Tibial nerve (tissue), 4 donors: Measurements from ENCODE around the gene MELK. TPM values are rescaled to one million over a fixed set of nuclear protein-coding genes. Genes with fewer than 3 reads are reported as not detected.
A peak's percentile ranks its signal among the peaks of the same experiment; 100 is the strongest.

ENCODE experiments used
- DNase-seq, 2 donors: peaks; one replicate each; pipeline ENCODE4 v3.0.0-alpha.2; 2019; ENCODE audit warnings: low spot score in 2 of 2
- H3K27ac ChIP-seq, 4 donors: fragments of 200-600 bp; sonication (generic) in 3 of 4; one replicate each; pipeline ENCODE4 v1.5.1; 2017 to 2019; ENCODE audit warnings: mild to moderate bottlenecking in 1 of 4
- H3K27me3 ChIP-seq, 2 donors: fragments of 200-600 bp; sonication (generic) in 1 of 2; one replicate each; pipeline versions ENCODE4 v1.5.1 to v1.6.0; 2017 to 2019
- H3K36me3 ChIP-seq, 3 donors: fragments of 200-600 bp; sonication (generic); one replicate each; pipeline ENCODE4 v1.5.1; 2018 to 2019
- H3K4me1 ChIP-seq, 4 donors: fragments of 200-600 bp; sonication (generic) in 3 of 4; one replicate each; pipeline ENCODE4 v1.5.1; 2017 to 2019
- H3K4me3 ChIP-seq, 4 donors: fragments of 200-600 bp; sonication (generic) in 3 of 4; one replicate each; pipeline ENCODE4 v1.5.1; 2017 to 2019; ENCODE audit warnings: mild to moderate bottlenecking in 1 of 4, moderate library complexity in 1 of 4
- H3K9me3 ChIP-seq, 4 donors: fragments of 200-600 bp; sonication (generic) in 3 of 4; one replicate each; pipeline ENCODE4 v1.5.1; 2017 to 2019
- EP300 ChIP-seq, 2 donors: sonication (generic); formaldehyde crosslinking; IDR thresholded peaks; one replicate each; pipeline ENCODE4 v1.6.1; 2017; ENCODE audit warnings: antibody characterized with exemption in 2 of 2, mild to moderate bottlenecking in 1 of 2
- POLR2A ChIP-seq, 2 donors: fragments of 450-650 bp; IDR thresholded peaks; one replicate each; pipeline ENCODE4 v1.6.1; 2017; ENCODE audit warnings: antibody characterized with exemption in 2 of 2, mild to moderate bottlenecking in 2 of 2, moderate library complexity in 2 of 2
- WGBS, 2 donors: methylation state at CpG; one replicate each; pipeline ENCODE4 v1.1.5; 2018; 5-methylcytosine and 5-hydroxymethylcytosine counted together
- total RNA-seq, 4 donors: library from RNA; depleted of rRNA; stranded (reverse); fragments of >200 nt; gene quantifications; one replicate each; pipeline ENCODE4 v1.1.0, GENCODE V29; 2016
- TF ChIP-seq, protein P1 (sequence below), 5 experiments: fragments of 200-600 bp in 3 of 5; fragments of 450-650 bp in 2 of 5; sonication (generic) in 3 of 5; IDR thresholded peaks; one replicate each; pipeline ENCODE4 v1.5.1; 2016 to 2019; ENCODE audit warnings: antibody characterized with exemption in 5 of 5, mild to moderate bottlenecking in 3 of 5, moderate library complexity in 2 of 5

Gene MELK
- total RNA-seq, 4 donors from 2014 or later: 0.22 to 1.2 (median 0.60) TPM; not detected in 1

DNA sequence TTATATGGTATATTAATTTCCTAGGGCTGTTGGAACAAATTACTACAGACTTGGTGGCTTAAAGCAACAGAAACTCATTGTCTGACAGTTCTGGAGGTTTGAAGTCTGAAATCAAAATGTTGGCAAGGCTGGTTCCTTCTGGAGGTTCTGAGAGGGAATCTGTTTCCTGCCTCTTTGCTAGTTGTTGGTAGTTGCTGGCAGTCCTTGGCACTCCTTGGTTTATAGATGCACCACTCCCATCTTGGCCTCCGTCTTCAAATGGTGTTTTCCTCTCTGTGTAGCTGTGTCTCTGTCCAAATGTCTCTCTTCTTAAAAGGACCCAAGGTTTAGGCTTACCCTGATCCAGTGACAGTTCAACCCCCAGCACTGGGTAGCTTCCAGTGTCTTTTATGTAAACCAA lies 17.5 kb downstream of the MELK start:
- Histone ChIP-seq H3K9me3 (no peaks in the 10 kb centered on the region), H3K4me3 (no peak overlapping the region), H3K27ac (no peak overlapping the region), H3K4me1 (no peaks in the 10 kb centered on the region), H3K36me3 (no peaks in the 10 kb centered on the region), H3K27me3 (no peaks in the 10 kb centered on the region)
- 43 to 62% methylated on average over 1 of the region's 1 CpG for WGBS, 2 donors
- TF ChIP-seq, protein P1, sequence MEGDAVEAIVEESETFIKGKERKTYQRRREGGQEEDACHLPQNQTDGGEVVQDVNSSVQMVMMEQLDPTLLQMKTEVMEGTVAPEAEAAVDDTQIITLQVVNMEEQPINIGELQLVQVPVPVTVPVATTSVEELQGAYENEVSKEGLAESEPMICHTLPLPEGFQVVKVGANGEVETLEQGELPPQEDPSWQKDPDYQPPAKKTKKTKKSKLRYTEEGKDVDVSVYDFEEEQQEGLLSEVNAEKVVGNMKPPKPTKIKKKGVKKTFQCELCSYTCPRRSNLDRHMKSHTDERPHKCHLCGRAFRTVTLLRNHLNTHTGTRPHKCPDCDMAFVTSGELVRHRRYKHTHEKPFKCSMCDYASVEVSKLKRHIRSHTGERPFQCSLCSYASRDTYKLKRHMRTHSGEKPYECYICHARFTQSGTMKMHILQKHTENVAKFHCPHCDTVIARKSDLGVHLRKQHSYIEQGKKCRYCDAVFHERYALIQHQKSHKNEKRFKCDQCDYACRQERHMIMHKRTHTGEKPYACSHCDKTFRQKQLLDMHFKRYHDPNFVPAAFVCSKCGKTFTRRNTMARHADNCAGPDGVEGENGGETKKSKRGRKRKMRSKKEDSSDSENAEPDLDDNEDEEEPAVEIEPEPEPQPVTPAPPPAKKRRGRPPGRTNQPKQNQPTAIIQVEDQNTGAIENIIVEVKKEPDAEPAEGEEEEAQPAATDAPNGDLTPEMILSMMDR (IDR thresholded peaks at IDR 0.05): no peak
- TF ChIP-seq POLR2A (IDR thresholded peaks at IDR 0.05) (no peak), EP300 (IDR thresholded peaks at IDR 0.05) (no peak)
- DNase-seq: no peak

DNA sequence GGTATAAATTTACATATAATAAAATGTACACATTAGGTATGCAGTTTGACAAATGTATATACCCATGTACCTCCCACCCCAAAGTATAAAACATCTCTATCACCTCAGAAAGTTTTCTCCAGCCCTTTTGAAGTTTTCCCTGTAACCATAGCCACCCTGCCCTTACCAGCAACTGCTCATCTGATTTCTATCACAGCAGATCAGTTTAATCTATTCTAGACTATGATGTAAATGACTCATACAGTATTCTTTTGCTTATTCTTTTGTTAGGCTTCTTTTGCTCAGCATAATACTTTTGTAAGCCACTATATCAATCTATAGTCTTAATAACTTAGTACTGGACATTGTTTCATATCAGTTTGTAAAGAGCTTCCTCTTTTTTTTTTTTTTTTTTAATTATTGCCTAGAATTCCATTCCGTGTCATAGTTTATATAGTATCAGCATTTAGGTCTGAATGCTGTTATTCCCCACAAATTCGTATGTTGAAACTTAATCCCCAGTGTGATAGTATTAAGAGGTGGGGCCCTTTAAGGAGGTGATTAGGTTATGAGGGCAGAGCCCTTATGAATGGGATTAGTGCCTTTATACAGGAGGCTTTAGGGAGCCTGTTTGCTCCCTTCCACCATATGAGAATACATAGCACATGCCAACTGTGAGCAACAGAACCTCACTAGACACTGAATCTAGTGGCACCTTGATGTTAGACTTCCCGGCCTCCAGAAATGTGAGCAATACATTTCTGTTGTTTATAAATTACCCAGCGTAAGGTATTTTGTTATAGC lies 20.3 kb downstream of the MELK start:
- H3K27ac ChIP-seq: no peak overlapping the region
- no peaks in the 10 kb centered on the region for H3K27me3 ChIP-seq
- DNase-seq: no peak
- no peaks in the 10 kb centered on the region for H3K9me3 ChIP-seq
- H3K4me1 ChIP-seq: no peaks in the 10 kb centered on the region
- H3K36me3 ChIP-seq: no peaks in the 10 kb centered on the region
- H3K4me3 ChIP-seq: no peak overlapping the region
- 90% methylated on average over 4 of the region's 4 CpGs for WGBS, 2 donors
- TF ChIP-seq, protein P1 (IDR thresholded peaks at IDR 0.05): no peak
- TF ChIP-seq POLR2A (IDR thresholded peaks at IDR 0.05): no peak
- no peak for TF ChIP-seq EP300 (IDR thresholded peaks at IDR 0.05)

DNA sequence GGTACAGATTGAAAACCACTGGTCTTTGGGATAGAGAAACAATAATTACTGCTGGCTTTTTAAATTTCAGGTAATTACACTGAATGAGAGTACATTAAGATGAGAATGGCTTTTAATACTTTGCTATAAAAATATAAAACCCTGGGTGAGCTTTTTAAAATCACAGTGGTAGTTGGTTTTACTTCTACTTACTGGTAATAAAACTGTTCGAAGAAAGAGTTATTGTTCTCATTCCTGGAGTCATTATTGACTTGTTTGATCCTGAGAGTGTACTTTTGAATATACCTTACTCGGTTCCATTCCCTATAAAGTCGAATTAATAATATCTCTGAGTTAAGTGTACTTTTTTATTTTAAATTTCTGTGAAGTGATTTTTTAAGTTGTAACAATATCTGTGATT lies 21.5 kb downstream of the MELK start:
- no peak for DNase-seq
- Histone ChIP-seq H3K4me1 (no peaks in the 10 kb centered on the region), H3K4me3 (no peak overlapping the region), H3K27me3 (no peaks in the 10 kb centered on the region), H3K9me3 (no peaks in the 10 kb centered on the region), H3K27ac (no peak overlapping the region), H3K36me3 (no peaks in the 10 kb centered on the region)
- 83 to 85% methylated on average over 3 of the region's 3 CpGs for WGBS, 2 donors
- TF ChIP-seq EP300 (IDR thresholded peaks at IDR 0.05) (no peak), POLR2A (IDR thresholded peaks at IDR 0.05) (no peak)
- TF ChIP-seq, protein P1 (IDR thresholded peaks at IDR 0.05): no peak

DNA sequence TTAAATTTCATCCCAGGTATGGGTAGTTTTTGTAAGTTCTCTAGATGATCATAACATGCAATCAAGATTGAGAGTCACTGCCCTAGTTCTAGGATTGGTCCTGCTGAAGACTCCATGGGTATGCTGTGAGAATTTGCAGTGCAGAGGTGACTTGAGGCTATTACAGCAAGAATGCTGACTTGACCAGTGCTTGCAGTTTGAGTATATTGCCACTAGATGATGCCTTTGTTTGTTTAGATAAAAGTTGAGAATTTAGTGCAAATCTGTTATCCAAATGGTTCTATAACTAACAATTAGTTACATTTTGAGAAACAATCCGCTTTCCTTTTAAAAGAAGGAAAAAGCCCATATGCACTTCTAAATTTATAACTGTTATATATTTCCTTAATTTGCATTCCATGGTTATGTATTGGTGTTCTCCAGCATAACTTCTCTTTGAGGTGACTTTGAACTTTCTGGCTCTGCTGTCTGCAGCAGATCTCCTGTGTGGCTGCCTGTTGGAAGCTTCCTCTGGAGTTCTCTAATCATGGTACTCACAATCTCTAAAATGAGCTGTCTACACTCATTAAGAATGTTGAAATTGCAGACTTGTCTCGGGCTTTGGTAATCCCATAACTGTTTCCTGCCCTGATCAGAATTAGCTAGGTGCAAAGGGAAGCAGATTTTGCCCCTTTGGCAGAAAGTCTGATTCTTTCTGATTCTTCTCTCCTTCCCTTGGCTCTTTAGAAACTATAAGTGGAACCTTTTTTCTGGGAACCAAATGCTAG lies 24.9 kb downstream of the MELK start:
- no peak for DNase-seq

More for the DNA sequence above, 24.9 kb downstream of the MELK start:
- TF ChIP-seq POLR2A (IDR thresholded peaks at IDR 0.05) (no peak), EP300 (IDR thresholded peaks at IDR 0.05) (no peak)
- TF ChIP-seq, protein P1 (IDR thresholded peaks at IDR 0.05): peak; percentile 18 to 60 (median 38)
- Histone ChIP-seq H3K9me3 (no peaks in the 10 kb centered on the region), H3K4me1 (no peaks in the 10 kb centered on the region), H3K36me3 (no peaks in the 10 kb centered on the region), H3K4me3 (no peak overlapping the region), H3K27me3 (no peaks in the 10 kb centered on the region), H3K27ac (no peak overlapping the region)
- WGBS, 2 donors: 64 to 69% methylated on average over 2 of the region's 2 CpGs
